ENCODE measurements around the gene TMEM150B.

Gene TMEM150B, protein sequence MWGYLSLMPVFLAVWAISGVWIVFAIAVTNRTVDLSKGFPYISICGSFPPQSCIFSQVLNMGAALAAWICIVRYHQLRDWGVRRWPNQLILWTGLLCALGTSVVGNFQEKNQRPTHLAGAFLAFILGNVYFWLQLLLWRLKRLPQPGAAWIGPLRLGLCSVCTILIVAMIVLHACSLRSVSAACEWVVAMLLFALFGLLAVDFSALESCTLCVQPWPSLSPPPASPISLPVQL

GRCh38 chr19:55325172-55325571 is at the start of gene TMEM150B:
TMEM150B (minus strand) TSS chr19:55325341; CDS start chr19:55321036, 4,305 bp downstream.
- FAIRE-seq (no peak), DNase-seq (ENCODE audit: insufficient read length, low spot score) (no peak)

DNA sequence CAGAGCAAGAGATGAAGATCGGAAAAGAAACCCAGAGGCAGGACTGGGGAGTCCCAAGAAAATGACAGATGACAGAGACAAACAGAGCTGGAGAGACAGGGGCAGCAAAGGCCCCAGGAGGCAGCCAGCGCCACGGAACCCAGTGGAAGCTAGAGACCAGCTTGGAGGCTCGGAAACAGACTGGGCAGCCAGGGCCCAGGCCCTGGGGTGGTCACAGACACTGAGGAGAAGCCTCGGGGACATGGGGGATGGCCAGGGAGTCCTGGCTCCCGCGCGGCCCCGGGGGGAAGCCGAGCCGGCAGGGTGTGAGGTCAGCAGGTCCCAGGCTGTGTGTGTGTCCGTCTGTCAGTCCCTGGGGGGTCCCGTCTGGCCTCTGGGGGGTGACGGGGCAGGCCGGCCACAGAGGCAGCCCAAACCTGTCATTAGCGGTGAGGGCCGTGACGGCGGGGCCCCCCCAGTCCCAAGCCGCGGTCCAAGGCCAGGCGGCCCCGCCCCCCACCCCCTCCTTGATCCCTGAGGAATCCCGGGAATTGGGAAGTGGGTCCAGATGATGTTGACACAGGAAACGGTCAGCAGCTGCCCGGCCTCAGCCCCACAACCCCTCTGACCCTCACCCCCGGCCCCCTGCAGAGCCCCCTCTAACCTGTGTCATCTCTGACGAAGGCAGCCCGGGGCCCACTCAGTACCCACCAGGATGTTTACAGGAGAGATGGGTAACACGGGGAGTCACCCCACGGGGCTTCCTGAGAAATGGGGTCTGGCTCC is 49.0 kb upstream of the TMEM150B start:
- FAIRE-seq: no peak
- no peak for DNase-seq (ENCODE audit: insufficient read length, low spot score)

DNA sequence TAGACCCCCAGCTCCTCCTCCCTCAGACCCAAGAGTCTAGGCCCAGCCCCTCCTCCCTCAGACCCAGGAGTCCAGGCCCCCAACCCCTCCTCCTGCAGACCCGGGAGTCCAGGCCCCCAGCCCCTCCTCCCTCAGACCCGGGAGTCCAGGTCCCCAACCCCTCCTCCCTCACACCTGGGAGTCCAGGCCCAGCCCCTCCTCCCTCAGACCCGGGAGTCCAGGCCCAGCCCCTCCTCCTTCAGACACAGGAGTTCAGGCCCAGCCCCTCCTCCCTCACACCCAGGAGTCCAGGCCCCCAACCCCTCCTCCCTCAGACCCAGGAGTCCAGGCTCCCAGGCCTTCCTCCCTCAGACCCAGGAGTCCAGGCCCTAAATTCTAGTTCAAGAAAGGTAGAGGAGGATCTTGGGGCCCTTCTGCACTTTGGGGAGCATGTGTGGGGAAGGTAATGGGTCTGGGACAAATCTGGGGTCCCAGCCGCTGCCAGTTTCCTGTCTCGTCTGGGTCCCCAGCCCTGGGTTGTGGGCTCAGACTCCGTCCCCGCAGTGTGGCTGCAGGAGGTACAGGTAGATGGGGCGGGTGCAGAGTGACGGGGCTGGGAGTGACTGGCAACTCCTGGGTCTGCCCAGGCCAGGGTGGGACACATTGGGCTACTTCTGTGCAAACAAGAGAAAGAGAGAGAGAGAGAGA is 48.3 kb upstream of the TMEM150B start:
- no peak for FAIRE-seq
- DNase-seq (ENCODE audit: insufficient read length, low spot score): no peak

DNA sequence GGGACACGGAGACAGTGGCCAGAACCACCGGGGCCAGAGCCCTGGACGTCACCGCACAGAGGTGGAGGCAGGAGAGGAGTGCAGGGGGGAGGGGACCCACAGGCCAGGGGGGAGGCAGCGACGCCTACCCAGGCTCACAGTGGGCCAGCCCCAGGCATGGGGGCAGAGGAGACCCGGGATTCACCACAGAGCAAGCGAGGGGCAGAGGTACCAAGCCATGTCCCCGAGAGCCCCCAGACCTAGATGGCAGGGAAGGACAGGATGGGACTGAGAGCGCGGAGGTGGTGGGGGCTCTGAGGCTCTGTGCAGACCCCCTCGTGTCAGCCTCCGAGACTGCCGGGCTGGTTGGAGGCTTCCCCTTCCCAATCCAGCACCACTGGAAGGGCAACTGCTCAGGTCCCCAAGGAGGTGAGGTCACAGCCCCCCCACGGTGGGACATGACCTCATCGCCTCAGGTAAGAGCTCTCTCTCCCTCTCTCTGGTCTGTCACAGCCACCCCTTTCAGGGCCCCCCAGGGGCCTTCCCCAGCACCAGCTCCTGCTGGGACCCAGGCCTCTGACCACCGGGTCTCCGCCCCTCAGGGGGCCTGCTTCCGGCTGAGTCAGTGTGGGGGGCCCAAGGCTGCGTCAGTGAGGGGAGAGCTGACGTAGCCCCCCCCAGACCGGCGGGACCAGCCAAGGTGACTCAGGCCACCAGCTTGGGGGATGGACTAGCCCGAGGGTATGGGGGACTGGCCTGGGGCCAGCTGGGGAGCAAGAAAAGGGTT is 47.4 kb upstream of the TMEM150B start:
- DNase-seq (ENCODE audit: insufficient read length, low spot score) (no peak), FAIRE-seq (no peak)

GRCh38 chr19:55370305-55370988 is 45.3 kb upstream of the TMEM150B start, which contains the start of gene IL11:
IL11 (minus strand) TSS chr19:55370463; CDS start chr19:55370310, 153 bp downstream.
- no peak for FAIRE-seq

GRCh38 chr19:55369653-55370304 is 44.6 kb upstream of the TMEM150B start:
- FAIRE-seq: no peak

More at GRCh38 chr19:55370305-55370988, 45.3 kb upstream of the TMEM150B start, which contains the start of gene IL11:
- no peak for DNase-seq (ENCODE audit: insufficient read length, low spot score)

GRCh38 chr19:55368701-55369563 is 43.8 kb upstream of the TMEM150B start:
- FAIRE-seq (no peak), DNase-seq (ENCODE audit: insufficient read length, low spot score) (no peak)

More at GRCh38 chr19:55369653-55370304, 44.6 kb upstream of the TMEM150B start:
- DNase-seq (ENCODE audit: insufficient read length, low spot score): no peak

DNA sequence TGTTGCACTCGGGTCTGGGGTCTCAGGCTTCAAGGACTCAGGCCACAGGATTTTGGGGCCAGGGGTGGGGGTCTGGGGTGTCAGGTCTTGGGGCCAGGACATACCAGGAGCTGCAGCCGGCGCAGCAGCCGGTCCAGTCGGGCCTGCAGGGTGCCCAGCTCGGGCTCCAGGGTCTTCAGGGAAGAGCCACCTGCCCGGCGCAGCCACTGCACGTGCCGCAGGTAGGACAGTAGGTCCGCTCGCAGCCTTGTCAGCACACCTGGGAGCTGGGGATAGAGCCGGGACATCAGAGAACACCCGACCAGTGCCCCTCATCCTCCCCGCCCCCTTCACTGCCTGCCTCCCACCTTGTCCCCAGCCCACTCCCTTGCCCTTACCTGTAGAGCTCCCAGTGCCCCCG is 43.0 kb upstream of the TMEM150B start:
- no peak for FAIRE-seq
- DNase-seq (ENCODE audit: insufficient read length, low spot score): no peak

DNA sequence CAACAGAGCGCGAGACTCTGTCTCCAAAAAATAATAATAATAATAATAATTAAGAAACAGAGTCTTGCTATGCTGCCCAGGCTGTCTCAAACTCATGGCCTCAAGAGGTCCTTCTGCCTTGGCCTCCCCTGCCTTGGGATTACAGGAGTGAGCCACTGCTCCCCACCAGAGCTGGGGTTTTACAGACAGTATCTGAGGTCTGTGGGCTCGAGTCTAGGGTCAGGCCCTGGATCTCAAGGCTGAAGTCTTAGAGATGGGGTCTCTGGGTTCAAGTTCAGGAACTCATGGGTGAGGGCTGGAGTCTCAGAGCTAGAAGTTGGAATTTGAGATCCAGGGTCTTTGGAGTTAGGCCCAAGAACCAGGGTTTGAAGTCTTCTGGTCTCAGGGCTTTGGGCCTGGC is 41.6 kb upstream of the TMEM150B start:
- no peak for FAIRE-seq
- no peak for DNase-seq (ENCODE audit: insufficient read length, low spot score)

DNA sequence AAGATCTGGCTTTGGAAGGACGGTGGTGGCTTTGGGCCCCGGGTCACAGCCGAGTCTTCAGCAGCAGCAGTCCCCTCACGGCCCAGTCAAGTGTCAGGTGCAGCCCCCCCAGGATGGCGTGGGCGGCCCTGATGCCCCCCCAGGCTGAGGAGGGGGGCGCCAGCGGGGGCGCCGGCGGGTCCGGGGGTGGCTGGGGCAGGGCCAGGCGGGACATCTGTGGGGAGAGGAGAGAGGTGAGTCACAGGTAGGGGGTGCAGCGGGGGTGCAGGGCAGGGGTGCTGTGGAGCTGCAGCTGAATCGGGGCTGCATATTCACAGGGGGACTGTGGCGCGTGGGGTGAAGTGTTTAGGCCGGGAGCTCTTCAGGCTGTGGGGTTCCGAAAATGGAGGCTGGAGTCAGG is 40.8 kb upstream of the TMEM150B start:
- FAIRE-seq (no peak), DNase-seq (ENCODE audit: insufficient read length, low spot score) (no peak)

GRCh38 chr19:55365245-55365644 is 40.1 kb upstream of the TMEM150B start:
- no peak for DNase-seq (ENCODE audit: insufficient read length, low spot score)
- no peak for FAIRE-seq

GRCh38 chr19:55362990-55363716 is 38.0 kb upstream of the TMEM150B start, which contains the start of gene GARIN5B:
GARIN5B (minus strand) TSS chr19:55363260; CDS start chr19:55363066, 194 bp downstream.
- no peak for FAIRE-seq
- DNase-seq (ENCODE audit: insufficient read length, low spot score): no peak

- no peak for FAIRE-seq
- no peak for DNase-seq (ENCODE audit: insufficient read length, low spot score)
Measured at GRCh38 chr19:55362174-55362989, 37.2 kb upstream of the TMEM150B start.

GRCh38 chr19:55360902-55361301 is 35.8 kb upstream of the TMEM150B start:
- DNase-seq (ENCODE audit: insufficient read length, low spot score) (no peak), FAIRE-seq (no peak)

- no peak for DNase-seq (ENCODE audit: insufficient read length, low spot score)
- FAIRE-seq: no peak
Measured at GRCh38 chr19:55358943-55359908, 34.1 kb upstream of the TMEM150B start.

DNA sequence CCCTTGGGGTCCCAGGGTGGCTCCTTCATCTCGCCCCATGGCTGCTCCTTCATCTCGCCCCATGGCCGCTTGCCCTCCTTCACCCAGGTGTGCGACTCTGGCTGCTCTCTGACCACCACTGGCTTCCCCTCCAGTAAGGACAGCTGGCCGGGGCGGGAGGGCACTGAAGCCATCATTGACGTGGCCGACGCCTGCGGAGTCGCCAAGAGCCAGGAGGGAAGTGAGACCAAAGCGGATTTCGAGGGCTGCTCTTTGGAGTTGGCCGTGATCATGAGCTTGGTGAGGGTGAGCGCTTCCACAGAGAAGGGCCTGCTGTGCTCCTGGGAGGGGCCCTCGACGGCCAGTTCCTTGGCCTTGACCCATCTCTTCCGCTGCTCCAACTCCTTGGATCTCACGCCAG is 33.4 kb upstream of the TMEM150B start:
- no peak for FAIRE-seq
- no peak for DNase-seq (ENCODE audit: insufficient read length, low spot score)

All from GM19239 (cell line).